Measurements from ENCODE around the gene FCSK.

FCSK gene

DNA sequence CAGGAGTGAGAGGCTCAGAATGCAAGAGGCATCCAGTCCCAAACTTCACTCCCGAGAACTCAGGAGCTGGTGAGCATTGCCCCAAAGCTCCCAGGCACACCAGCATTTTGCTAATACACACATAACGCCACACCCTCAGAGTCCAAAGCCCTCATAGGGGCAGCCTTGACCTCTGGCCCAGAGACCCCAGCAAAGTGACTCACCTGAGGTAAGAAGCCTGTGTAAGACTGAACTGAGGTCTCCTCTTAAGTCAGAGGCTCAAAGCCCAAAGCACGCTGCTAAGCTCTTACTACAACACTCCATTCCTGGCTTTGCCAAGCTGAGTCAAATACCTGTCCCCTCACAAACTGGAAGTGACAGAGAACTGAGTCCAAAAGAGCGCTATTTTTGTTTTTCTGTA is 31.9 kb upstream of the FCSK start:
- peak overlapping the region; percentile 22 for H3K27ac Mint-ChIP-seq

DNA sequence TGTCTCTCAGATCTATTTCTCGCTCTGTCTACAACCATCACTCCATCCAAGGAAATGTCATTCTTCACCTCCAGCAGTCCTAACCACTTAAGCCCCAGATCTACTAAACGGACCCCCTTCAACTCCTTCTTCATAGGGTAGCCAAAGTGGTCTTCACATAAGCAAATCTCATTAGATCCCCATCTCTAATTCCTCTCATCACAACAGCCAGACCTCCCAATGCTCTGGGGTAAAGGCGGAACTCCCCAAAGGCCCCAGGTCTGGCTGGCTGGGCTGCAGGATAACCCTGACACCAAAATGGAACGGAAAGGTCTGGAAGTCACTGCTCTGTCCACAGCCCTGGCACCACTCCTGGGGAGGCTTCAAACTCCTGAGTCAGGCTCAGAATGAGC is 26.6 kb upstream of the FCSK start:
- peaks cover 58% of the 10 kb centered on the region for H3K4me1 Mint-ChIP-seq
- H3K27ac Mint-ChIP-seq, result peak overlapping the region; percentile 96
- H3K27me3 Mint-ChIP-seq, result no peaks in the 10 kb centered on the region
- H3K9me3 Mint-ChIP-seq, result no peaks in the 10 kb centered on the region
- ATAC-seq, result no peak
- peak overlapping the region; percentile 36 for H3K4me3 Mint-ChIP-seq
- H3K36me3 Mint-ChIP-seq, result peaks cover 14% of the 10 kb centered on the region

More for the DNA sequence above, 31.9 kb upstream of the FCSK start:
- Mint-ChIP-seq H3K36me3 (peaks cover 34% of the 10 kb centered on the region), H3K4me1 (peaks cover 60% of the 10 kb centered on the region), H3K4me3 (no peak overlapping the region), H3K27me3 (no peaks in the 10 kb centered on the region), H3K9me3 (no peaks in the 10 kb centered on the region)
- no peak for ATAC-seq

DNA sequence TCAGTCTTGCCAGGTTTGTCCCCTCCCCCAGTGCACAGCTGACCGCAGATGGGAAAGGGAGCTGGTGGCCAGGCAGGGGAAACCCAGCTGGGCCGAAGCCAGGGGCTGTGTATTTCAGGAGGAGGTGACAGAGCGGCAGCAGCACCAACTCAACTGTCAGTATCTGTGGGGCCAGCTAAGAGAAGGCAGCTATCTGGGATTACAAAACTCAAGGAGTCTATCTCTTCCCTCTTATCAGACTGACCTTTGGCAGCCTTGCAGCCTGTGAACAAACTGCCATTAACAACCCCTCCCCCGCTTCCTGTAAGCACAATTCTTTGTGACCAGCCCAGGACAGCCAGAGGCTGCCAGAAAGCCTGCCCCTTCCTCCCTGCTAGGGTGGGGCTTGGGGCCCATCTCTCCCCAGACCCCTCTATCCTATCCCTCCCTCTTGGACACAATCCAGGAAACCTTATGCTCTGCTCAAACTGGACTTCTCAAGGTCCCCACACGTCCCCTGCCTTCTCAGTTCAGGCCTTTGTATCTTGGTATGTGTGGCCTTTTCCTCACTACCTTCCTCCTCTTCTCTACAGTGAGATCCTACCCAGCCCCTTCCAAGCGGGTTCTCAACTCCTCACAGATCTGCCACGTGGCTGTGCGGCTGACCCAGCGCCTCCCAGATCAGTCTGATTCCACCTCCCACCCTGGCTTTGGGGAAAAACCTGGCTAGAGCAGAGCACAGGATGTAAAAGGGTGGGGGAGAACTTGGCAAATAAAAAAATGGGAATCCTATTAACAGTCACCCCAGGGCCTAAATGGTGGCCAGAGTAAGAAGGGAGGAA is 26.0 kb upstream of the FCSK start:
- no peak for ATAC-seq
- Mint-ChIP-seq H3K4me1 (peaks cover 59% of the 10 kb centered on the region), H3K27ac (peak overlapping the region; percentile 96), H3K4me3 (peak overlapping the region; percentile 61), H3K36me3 (peaks cover 12% of the 10 kb centered on the region), H3K9me3 (no peaks in the 10 kb centered on the region), H3K27me3 (no peaks in the 10 kb centered on the region)

DNA sequence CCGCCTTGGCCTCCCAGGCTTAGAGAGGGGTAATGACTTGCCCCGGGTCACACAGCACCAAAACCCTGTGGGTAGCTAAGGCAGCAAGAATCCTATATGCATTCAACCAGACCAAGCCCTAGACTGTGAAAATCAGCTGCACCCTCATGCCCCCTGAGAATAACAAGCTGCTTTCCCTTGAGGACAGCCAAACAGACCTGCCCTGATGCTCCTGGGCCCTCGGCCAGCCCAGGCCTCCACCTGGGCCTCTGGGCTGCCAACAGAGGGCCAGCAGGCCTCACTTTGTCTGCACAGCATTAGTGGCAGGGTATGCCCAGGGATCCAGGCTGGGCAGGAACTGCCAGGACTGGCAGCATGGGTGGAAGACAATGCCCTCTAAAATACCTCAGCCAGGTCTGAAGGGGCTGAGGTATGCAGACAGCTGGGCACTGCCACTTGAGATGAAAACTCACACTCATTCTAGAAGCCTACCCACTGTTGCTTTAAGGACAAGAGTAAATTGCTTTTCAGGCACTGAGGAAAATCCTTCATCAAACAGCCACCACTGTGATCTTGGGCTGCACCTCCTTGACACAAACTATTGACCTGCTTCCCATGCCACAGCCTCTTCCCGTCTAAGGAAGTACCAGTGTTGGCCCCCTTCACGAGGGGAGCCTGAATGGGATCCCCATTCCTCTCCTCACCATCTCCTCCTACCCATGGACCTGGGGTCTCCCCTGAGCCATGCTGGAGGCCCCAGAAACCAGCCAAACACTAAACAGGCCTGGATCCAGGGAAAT is 24.3 kb upstream of the FCSK start:
- peaks cover 76% of the 10 kb centered on the region for H3K4me1 Mint-ChIP-seq

DNA sequence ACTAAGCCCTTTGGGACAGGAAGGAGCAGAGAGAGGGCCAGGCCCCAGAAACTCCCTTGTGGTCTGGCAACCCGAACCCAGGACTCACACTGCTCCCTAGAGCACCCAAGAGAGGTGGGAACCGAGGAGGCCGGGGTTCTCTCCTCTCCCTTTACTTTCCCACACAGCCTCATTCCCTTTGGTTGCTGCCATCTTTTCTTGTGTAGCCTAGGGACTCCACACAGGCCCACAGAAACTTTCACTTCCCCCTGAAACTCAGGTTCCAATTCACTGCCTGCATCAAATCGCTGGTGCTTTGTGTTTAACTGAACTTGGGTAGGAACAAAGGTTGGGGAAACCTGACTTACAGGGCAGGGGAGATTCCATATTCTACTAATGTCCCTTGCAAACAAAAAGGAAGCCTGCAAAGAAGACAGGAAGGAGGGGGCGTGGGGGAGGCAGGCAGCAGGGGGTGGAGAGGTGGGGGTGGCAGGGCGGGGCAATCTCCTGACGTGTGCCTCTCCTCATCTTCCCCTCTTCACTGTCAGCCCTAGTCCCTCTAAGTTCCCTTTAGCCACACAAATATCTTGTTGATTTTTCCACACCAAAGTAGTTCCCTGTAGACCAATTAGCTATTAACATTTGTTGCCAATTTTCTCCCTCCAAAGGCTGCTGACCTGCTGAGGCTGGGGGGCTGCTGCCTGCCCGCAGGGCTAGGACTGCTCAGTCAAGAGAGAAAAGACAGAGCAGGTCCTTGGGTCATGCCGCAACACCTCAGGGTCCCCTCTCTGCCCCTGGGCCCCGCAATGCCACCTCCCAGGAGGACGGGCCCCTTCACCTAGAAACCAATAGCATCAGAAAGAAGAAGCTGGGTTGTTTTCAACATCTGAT is 23.5 kb upstream of the FCSK start:
- Mint-ChIP-seq H3K36me3 (peaks cover 7% of the 10 kb centered on the region), H3K27me3 (no peaks in the 10 kb centered on the region), H3K27ac (peak overlapping the region; percentile 96), H3K4me1 (peaks cover 76% of the 10 kb centered on the region), H3K4me3 (peak overlapping the region; percentile 56), H3K9me3 (no peaks in the 10 kb centered on the region)
- peak; percentile 89 for ATAC-seq

More for the DNA sequence above, 24.3 kb upstream of the FCSK start:
- H3K27ac Mint-ChIP-seq, result peak overlapping the region; percentile 96
- ATAC-seq, result peak; percentile 61
- H3K4me3 Mint-ChIP-seq, result peak overlapping the region; percentile 56
- no peaks in the 10 kb centered on the region for H3K27me3 Mint-ChIP-seq
- H3K9me3 Mint-ChIP-seq, result no peaks in the 10 kb centered on the region
- peaks cover 12% of the 10 kb centered on the region for H3K36me3 Mint-ChIP-seq

DNA sequence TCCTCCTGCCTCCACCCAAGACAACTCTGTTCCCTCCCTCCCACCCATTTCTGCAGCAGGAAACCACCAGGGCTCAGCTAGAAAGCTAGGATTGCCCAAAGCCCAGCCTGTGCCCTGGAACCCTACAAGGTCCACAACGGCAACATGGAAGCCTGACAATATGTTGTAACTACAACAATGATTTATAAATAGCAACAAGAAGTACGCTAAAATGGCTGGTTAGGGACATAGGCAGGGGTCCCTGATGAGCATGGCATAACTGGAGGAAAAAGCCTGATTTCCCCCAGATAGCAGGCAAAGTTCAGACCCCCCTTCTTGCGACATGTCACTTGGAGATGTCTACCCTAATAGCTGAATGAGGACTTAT is 22.1 kb upstream of the FCSK start:
- Mint-ChIP-seq H3K27me3 (no peaks in the 10 kb centered on the region), H3K27ac (peak overlapping the region; percentile 96), H3K4me3 (no peak overlapping the region), H3K36me3 (peaks cover 6% of the 10 kb centered on the region), H3K4me1 (peaks cover 80% of the 10 kb centered on the region), H3K9me3 (no peaks in the 10 kb centered on the region)
- ATAC-seq, result no peak

DNA sequence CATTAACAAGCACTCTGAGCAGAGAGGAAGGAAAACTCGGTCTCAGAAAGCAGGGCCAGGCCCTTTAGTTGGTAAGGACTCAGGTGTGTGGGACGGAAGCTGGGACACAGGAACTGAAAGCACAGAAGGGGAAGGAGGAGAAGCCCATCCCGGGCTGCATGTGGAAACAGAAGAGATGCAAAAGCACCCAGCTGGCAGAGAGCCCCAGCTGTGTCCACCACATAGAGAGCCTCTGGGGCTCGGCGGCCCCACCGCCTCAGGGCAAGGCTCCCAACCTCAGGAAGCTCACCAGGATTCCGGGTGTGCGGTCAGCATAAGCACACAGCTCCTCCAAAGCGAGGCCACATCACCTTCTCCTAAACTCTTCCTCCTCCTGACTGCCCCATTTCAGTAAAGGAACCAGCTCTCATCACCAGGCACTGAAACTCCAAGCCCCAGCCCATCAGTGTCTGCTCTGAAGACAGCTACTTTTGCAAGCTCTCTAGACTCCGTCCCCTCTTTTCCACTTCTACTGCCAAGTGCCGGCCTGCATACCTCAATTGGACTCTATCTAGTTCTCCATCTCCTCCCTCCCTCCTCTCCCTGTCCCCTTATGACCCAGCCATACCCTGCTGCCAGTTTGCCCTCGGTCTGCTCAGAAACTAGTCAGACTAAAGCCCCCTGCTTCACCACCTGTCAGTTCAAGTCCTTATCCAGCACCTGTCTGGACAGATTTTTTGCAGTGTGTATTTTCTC is 21.5 kb upstream of the FCSK start:
- Mint-ChIP-seq H3K4me3 (peak overlapping the region; percentile 55), H3K4me1 (peaks cover 80% of the 10 kb centered on the region), H3K27ac (peak overlapping the region; percentile 96), H3K27me3 (no peaks in the 10 kb centered on the region), H3K9me3 (no peaks in the 10 kb centered on the region), H3K36me3 (peaks cover under 1% of the 10 kb centered on the region)
- peak; percentile 14 for ATAC-seq

DNA sequence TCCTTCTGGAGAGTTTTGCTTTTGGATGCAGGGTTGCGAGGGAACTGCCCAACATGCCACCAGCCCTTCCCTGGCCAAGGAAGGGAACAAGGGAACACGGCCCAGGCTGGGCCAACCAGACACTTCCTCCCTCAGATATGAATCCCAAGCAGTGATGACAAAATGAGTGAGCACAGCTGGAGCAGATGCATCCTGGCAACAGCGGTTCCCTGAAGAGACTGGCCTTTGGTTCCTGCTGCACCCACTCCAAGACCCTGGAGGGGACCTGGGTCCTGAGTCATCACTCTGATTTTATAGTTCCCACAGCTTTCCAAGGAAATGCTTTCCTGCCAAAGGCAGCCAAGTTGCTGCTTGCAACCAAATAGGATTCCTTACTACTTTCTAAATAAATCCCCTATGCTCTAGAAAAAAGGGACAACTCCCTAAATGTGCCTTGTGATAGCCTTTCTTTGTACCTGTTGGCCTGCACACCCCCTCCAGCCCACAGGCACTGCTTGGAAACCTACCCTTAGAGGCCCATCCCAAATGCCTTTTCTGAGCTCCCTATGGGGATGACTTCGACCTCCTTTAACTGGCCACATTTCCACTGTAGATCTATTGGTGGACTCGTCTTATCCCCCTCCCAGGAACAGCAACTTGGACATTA is 20.8 kb upstream of the FCSK start:
- H3K27ac Mint-ChIP-seq, result peak overlapping the region; percentile 96
- no peaks in the 10 kb centered on the region for H3K9me3 Mint-ChIP-seq
- H3K36me3 Mint-ChIP-seq, result no peaks in the 10 kb centered on the region
- no peaks in the 10 kb centered on the region for H3K27me3 Mint-ChIP-seq
- H3K4me1 Mint-ChIP-seq, result peaks cover 79% of the 10 kb centered on the region
- peak overlapping the region; percentile 38 for H3K4me3 Mint-ChIP-seq
- no peak for ATAC-seq

DNA sequence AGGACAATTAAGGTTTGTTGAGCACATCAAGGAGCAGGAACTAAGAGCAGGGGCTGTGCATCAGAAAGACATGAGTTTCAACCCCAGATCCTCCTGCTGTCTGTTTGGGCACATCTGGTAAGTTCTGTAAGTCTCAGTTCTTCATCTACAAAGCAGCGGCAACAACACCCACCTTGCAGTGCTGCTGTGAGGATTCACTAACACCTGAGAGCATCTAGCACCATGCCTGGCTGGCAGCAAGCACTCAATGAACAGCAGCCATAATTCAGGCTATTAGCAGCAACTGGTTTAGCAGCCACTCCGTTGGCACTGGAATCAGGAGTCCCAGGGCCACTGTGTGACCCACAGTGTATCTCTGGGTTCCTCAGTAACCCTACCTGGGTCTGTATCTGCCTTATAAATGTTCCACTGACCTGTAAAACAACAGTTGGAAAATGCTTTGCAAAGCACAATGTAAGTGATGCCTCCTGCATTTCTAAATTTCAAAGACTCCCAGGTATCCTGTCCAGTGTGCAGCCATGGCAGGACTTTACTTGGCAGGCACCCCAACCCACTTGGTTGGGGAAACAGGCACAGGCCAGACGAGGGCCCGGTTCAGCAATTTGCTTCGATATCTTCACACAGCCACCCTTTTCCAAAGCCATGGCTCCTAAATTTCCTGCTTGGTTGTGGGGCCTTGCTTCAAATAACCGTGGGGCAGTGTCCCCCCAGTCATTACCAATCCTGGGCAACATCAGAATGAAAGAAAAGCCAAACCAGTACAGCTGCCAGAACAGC is 19.7 kb upstream of the FCSK start:
- H3K4me3 Mint-ChIP-seq, result no peak overlapping the region

DNA sequence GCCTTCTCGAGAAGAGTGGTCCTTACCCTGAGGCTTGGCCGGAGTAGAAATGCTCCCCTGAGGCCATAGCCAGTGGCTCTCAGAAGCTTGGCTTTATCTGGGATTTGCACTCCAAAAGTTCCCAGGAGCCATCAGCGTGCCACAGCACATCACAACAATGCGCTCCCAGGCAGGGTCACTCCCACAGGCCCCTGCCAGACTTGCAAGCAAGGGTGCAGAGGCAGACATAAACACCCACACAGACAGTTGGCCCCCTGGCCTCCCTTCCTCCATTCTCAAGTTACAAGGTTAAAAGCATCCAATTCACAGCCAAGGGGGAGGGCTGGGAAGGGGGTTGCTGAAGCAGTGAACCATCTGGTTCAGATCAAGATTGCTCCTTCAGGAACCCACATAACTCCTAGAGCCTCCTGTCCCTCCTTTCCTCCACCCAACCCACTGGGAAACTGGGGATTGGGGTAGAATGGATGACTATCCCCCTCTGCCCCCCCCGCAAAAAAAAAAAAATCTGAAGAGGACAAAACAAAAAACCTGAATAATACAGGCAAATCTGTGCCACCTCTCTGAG is 17.3 kb upstream of the FCSK start:
- Mint-ChIP-seq H3K27me3 (no peaks in the 10 kb centered on the region), H3K4me1 (peaks cover 51% of the 10 kb centered on the region), H3K36me3 (no peaks in the 10 kb centered on the region), H3K4me3 (peak overlapping the region; percentile 97), H3K9me3 (no peaks in the 10 kb centered on the region), H3K27ac (peak overlapping the region; percentile 86)
- no peak for ATAC-seq

More for the DNA sequence above, 19.7 kb upstream of the FCSK start:
- Mint-ChIP-seq H3K9me3 (no peaks in the 10 kb centered on the region), H3K27me3 (no peaks in the 10 kb centered on the region), H3K36me3 (no peaks in the 10 kb centered on the region), H3K27ac (peak overlapping the region; percentile 96), H3K4me1 (peaks cover 70% of the 10 kb centered on the region)
- ATAC-seq, result no peak

DNA sequence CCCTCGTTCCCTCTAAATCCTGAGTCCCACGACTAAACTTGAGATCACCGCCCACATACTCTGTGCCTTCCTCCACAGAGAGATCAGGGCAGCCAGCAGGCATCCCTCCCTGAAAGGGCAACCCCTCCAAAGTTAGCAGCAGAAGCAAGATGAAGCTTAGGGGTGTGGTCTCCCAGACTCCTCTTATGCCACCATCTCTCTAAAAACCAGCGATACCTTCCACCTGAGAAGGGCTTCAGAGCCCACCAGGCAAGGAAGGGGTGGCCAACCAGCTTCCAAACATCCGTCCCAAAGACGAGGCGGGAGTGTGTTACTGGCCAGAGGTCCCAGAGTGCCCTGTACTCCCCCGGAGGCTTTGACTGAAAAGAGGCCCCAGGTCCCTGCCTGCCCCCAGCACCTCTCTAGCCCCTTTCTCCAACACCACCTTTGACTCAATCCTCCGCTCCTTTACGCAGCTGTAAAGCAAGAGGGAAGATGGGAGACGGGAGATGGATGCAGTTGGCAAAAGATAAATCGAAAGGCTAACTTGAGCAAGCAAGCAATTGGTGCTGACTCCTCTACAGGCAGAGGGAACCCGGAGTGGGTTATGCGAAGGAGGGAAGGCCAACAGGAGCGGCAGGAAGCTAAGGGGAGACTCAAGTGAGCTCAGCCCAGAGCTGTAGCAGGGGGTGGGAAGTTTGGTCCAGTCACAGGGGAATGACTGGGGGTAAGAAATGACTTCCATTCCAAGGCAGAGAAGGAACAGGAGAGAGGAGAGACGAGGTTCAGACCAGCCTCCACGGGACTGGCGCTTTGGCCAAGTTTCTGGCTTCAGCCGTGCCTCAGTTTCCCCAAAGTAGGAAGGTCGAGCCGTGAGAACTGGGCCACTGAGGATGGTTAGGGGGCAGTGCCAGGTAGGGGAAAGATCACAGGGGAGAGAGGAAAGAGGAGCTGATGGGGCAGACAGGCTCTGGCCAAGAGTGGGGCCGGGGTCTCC is 16.5 kb upstream of the FCSK start:
- peaks cover 45% of the 10 kb centered on the region for H3K4me1 Mint-ChIP-seq
- no peaks in the 10 kb centered on the region for H3K27me3 Mint-ChIP-seq
- no peaks in the 10 kb centered on the region for H3K9me3 Mint-ChIP-seq
- peak overlapping the region; percentile 86 for H3K27ac Mint-ChIP-seq
- H3K4me3 Mint-ChIP-seq, result peak overlapping the region; percentile 97
- no peak for ATAC-seq
- no peaks in the 10 kb centered on the region for H3K36me3 Mint-ChIP-seq

DNA sequence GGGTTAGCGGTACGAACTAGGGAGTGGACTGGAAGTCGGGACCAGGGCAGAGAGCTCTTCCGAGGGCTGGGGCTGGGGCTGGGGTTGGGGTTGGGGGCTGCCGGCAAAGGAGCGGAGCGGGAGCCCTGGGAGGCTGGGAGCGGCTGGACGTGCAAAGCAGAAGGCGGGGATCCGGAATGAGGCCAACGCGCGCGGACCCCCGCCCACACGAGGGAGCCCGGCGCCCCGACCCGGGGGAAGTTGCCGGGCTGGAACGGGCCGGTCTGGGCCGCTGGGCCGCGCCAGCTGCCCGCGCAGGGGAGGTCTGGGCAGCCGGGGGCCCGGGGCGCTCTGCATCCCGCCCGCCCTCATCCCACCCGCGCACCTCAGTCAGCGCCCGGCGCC is 15.8 kb upstream of the FCSK start:
- H3K27me3 Mint-ChIP-seq, result no peaks in the 10 kb centered on the region
- H3K27ac Mint-ChIP-seq, result peak overlapping the region; percentile 86
- H3K4me1 Mint-ChIP-seq, result peaks cover 38% of the 10 kb centered on the region
- no peak for ATAC-seq
- H3K4me3 Mint-ChIP-seq, result peak overlapping the region; percentile 97
- H3K36me3 Mint-ChIP-seq, result no peaks in the 10 kb centered on the region
- no peaks in the 10 kb centered on the region for H3K9me3 Mint-ChIP-seq

All from stimulated activated memory B cell treated with anti-CD40 and anti-IgM and Interleukin-4, amounts not matched to agents 10 μg/mL and 1 μg/mL and 100 μg/mL, for 72 hours (primary cell).